ENCODE data around the gene PRAMEF8. TPM values are rescaled to one million over a fixed set of nuclear protein-coding genes. Genes with fewer than 3 reads are reported as not detected.

Gene PRAMEF8
- not detected in 2 replicates for total RNA-seq

GRCh38 chr1:13285037-13285436 lies at the start of gene PRAMEF8:
Gene PRAMEF8 (minus strand): TSS chr1:13285137. CDS start chr1:13284091, 1,046 bp downstream.

GRCh38 chr1:13315281-13315680 lies 30.3 kb upstream of the PRAMEF8 start, which contains the start of gene PRAMEF15:
Gene PRAMEF15 (plus strand): TSS chr1:13315581. CDS start chr1:13318408, 2,827 bp downstream.

GRCh38 chr1:13303239-13303638 lies 18.3 kb upstream of the PRAMEF8 start, which contains the start of gene PRAMEF33:
Gene PRAMEF33 (plus strand): TSS chr1:13303539. CDS start chr1:13305955, 2,416 bp downstream.

GRCh38 chr1:13253898-13254297 lies 31.0 kb downstream of the PRAMEF8 start, which contains the start of gene PRAMEF5:
Gene PRAMEF5 (plus strand): TSS chr1:13254198. CDS start chr1:13259269, 5,071 bp downstream.

Other genes starting within 250 kb of the PRAMEF8 start
- gene PRAMEF27, start 228.6 kb downstream of the PRAMEF8 start, total RNA-seq, result not detected in 2 replicates
- not detected in 2 replicates for gene HNRNPCL3, start 224.4 kb downstream of the PRAMEF8 start, total RNA-seq
- gene PRAMEF25, start 214.4 kb downstream of the PRAMEF8 start, total RNA-seq, result not detected in 2 replicates
- gene HNRNPCL2, start 168.3 kb downstream of the PRAMEF8 start, total RNA-seq, result not detected in 2 replicates
- not detected in 2 replicates for gene PRAMEF26, start 129.1 kb downstream of the PRAMEF8 start, total RNA-seq
- gene HNRNPCL4, start 119.5 kb downstream of the PRAMEF8 start, total RNA-seq, result not detected in 2 replicates
- not detected in 2 replicates for gene PRAMEF9, start 113.3 kb downstream of the PRAMEF8 start, total RNA-seq
- gene PRAMEF13, start 83.7 kb downstream of the PRAMEF8 start, total RNA-seq, result not detected in 2 replicates
- not detected in 2 replicates for gene PRAMEF18, start 59.0 kb downstream of the PRAMEF8 start, total RNA-seq
- not detected in 2 replicates for gene PRAMEF5, start 30.9 kb downstream of the PRAMEF8 start, total RNA-seq
- not detected in 2 replicates for gene PRAMEF33, start 18.4 kb upstream of the PRAMEF8 start, total RNA-seq
- not detected in 2 replicates for gene PRAMEF15, start 30.4 kb upstream of the PRAMEF8 start, total RNA-seq
- gene PRAMEF14, start 62.0 kb upstream of the PRAMEF8 start, total RNA-seq, result not detected in 2 replicates
- gene PRAMEF19, start 86.8 kb upstream of the PRAMEF8 start, total RNA-seq, result not detected in 2 replicates
- gene PRAMEF17, start 104.5 kb upstream of the PRAMEF8 start, total RNA-seq, result not detected in 2 replicates
- not detected in 2 replicates for gene PRAMEF20, start 125.3 kb upstream of the PRAMEF8 start, total RNA-seq
- 0.50 TPM in 1 of 2 replicates, not detected in the other for gene LRRC38, start 228.9 kb upstream of the PRAMEF8 start, total RNA-seq